SH-SY5Y (cell line): ENCODE data around the gene THAP3.

ENCODE experiments used
- GATA2 ChIP-seq: IDR thresholded peaks from 2 replicates; pipeline ENCODE4 v1.6.1; 2011; ENCODE audit warnings: mild to moderate bottlenecking, low read depth, low read length
- GATA3 ChIP-seq: IDR thresholded peaks from 2 replicates; pipeline ENCODE4 v1.6.1; 2011; ENCODE audit warnings: low read depth, mild to moderate bottlenecking, low read length, moderate library complexity

GRCh38 chr1:6619045-6619444 is 5.6 kb upstream of the THAP3 start:
- no peak for TF ChIP-seq GATA2
- no peak for TF ChIP-seq GATA3
